Right ventricle myocardium superior (tissue), 1 donor: ENCODE measurements around the gene TCL1A. TPM values are rescaled to one million over a fixed set of nuclear protein-coding genes. Genes with fewer than 3 reads are reported as not detected.

ENCODE experiments used
- ATAC-seq: fragments of 200-7000 bp; cut with Tn5 transposase; one replicate; pipeline ENCODE4 v1.9.1; 2020; ENCODE audit warnings: mild to moderate bottlenecking; ENCODE audit not compliant: poor library complexity
- DNase-seq: peaks from one replicate; pipeline ENCODE4 v3.0.0-alpha.2; 2020
- intact Hi-C: fragments of 100-400 bp; cut with DNase I; formaldehyde crosslinking; loops from one replicate; pipeline ENCODE4 v1.11.2; 2022
- total RNA-seq: library from RNA; stranded (reverse); fragmentation: NEBNext Ultra II Directional; extraction: Animal tissue kit (Norgen Biotek cat#: 25700); gene quantifications from one replicate; pipeline ENCODE4 v1.2.1, GENCODE V29; 2021
- donor health status: DM: no; HTN: yes; CAD: no; lungs with severe emphysema.

Gene TCL1A
- total RNA-seq, 1 donor from 2014 or later, result not detected

DNA sequence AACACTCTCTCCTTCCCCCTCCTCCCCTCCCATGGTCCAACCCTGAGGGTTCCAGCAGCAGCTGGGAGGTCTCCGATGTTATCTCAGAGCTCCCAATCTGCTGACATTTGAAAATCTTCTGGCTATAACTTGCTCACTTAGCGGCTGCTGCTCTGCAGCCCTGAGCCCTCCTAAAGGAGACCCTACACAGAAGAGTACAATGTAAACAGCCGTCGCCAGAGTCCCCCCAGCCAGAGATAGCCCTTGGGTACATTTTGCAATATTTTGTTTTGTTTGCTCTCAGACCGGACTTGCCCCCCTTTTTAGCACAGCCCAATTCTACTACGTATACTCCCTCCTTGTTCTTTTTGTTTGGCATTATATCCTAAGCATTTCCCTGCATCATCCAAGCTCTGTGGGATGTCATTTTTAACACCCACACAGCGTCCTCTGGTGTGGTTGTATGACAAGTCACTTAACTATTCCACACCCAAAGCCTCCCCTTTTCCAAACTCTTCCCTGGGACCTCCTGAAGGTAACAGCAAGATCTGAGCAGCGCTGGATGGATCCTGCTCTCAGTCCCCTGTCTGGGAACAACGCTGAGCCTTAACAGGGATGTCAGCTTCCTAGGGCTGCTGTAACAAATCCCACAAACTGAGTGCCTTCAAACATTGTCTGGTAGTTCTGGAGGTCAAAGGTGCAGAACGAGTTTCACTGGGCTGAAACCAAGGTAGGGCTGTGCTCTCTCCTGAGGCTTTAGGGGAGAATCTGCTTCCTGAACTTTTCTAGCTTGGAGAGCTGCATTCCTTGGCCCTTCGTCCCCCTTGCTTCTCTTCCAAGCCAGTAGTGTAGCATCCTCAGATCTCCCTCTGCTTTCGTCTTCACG is 53.0 kb downstream of the TCL1A start:
- peak; percentile 70 for ATAC-seq
- intact Hi-C loops, result no loop called here
- no peak for DNase-seq

DNA sequence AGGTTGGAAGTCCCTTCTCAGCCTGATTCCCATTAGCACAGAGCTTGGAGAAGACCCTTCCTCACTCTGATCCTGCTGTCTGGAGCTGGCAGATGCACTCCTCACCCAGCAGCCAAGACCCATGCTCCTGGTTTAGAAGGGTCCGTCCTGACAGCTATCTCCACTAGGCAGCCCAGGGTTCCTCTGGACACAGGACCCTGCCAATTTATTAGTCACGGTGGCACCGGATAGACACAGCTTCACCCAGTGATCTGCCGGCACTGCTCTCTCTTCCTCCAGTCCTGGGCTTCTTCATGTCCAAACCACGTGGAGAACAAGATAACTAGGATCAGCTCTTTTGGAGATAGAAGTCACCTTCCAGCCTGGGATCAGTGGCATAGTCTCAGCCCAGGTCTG is 53.9 kb downstream of the TCL1A start:
- intact Hi-C loops, result no loop called here
- ATAC-seq (no peak), DNase-seq (no peak)

Other genes starting within 250 kb of the TCL1A start
- gene SYNE3, start 197.5 kb downstream of the TCL1A start, total RNA-seq, result 15.1 TPM
- gene GLRX5, start 179.1 kb downstream of the TCL1A start, total RNA-seq, result 85.4 TPM
- gene TCL1B, start 27.7 kb downstream of the TCL1A start, total RNA-seq, result not detected
- not detected for gene TUNAR, start 162.7 kb upstream of the TCL1A start, total RNA-seq